SKM-1 treated with dmso at 0.1 percent for 144 hours (cell line): ENCODE measurements around the gene SOCS7.

Experiments
- DNase-seq: peaks from one replicate; lab custom pipeline; 2025; ENCODE audit not compliant: unreplicated experiment; lab: John Stamatoyannopoulos, UW

The SOCS7 gene, protein sequence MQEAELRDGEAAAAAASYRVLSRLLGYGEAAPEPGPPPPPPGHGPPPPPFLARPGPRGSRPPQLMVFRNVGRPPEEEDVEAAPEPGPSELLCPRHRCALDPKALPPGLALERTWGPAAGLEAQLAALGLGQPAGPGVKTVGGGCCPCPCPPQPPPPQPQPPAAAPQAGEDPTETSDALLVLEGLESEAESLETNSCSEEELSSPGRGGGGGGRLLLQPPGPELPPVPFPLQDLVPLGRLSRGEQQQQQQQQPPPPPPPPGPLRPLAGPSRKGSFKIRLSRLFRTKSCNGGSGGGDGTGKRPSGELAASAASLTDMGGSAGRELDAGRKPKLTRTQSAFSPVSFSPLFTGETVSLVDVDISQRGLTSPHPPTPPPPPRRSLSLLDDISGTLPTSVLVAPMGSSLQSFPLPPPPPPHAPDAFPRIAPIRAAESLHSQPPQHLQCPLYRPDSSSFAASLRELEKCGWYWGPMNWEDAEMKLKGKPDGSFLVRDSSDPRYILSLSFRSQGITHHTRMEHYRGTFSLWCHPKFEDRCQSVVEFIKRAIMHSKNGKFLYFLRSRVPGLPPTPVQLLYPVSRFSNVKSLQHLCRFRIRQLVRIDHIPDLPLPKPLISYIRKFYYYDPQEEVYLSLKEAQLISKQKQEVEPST

DNA sequence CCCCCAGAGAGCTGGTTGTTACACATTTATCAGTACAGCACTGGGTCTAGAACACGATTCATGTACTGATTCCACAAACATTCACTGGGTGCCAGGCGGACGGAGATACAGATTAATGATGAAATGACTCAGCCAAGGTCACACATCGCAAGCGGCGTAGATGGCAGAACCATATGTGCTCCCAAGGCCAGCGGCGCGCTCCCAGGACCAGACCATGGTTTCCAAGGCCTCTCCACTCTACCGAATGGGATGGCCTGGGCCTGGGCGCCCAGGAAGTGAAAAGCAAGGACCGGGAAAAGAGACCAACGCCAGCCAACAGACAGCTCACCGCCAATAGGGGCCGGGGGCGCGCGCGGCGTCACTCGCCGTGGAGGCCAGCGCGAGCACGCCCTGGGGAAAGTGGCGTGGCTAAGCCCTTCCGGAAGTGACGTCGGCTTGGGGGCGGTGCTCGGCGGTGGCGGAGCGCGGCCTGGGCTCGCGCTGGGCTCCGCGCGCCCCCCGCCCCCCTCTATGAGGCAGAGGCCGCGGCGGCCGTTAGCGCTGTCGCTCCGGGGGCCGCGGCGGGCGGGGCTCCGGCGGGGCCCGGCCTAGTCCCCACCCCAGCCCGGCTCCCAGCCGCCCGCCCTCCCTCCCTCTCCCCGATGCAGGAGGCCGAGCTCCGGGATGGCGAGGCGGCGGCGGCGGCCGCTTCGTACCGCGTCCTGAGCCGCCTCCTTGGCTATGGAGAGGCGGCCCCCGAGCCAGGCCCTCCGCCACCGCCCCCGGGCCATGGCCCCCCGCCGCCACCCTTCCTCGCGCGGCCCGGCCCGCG lies at the start of gene SOCS7:
SOCS7 (plus strand) TSS at position 433 of the 811 bp plus-strand sequence; CDS start at position 642, 209 bp downstream.
- peak; percentile 81 for DNase-seq

DNA sequence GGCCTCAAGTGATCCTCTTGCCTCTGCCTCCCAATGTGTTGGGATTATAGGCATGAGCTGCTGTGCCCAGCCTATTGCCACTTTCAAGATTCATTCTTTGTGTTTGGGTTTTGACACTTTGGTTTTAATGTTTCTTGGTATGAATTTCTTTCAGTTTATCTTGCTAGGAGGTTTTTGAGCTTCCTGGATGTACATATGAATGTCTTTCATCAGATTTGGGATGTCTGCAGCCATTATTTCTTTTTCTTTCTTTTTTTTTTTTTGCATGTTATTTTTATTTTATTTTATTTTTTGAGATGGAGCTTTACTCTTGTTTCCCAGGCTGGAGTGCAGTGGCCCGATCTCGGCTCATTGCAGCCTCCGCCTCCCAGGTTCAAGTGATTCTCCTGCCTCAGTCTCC lies 36.1 kb upstream of the SOCS7 start:
- DNase-seq = no peak

DNA sequence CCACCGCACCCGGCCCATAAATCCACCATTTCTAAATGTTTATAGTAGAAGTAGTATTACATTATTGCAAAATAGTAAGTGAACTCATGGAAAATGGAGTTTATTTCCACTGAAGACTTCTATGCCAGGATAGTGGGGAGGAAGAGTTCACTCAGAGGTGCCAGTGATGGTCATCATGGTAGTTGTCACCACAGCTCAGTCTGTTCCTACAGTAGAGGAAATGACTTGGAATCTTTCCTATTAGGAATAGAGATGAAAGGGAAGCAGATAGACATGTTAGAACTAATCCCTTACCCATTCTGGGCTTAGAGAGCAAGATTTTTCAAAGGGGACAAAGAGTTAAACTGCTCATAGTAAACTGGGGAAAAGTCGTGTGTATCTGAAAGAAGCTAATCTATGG lies 34.6 kb upstream of the SOCS7 start:
- DNase-seq = no peak

DNA sequence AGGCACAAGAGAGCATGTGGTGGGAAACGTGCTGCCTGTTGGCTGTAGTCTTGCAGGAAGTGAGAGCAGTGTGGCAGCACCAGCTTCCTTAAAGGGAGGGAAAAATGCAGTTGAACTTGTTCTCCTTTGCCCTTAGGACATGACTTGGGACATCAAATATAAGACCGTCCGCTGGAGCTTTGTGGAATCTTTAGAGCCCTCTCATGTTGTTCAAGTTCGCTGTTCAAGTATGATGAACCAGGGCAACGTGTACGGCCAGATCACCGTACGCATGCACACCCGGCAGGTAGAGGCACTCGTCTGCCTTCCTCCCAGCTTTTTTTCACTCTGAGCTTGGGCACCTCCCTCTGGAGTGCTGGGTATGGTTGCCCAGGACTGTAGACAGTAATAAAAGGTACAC lies 31.2 kb upstream of the SOCS7 start:
- no peak for DNase-seq

DNA sequence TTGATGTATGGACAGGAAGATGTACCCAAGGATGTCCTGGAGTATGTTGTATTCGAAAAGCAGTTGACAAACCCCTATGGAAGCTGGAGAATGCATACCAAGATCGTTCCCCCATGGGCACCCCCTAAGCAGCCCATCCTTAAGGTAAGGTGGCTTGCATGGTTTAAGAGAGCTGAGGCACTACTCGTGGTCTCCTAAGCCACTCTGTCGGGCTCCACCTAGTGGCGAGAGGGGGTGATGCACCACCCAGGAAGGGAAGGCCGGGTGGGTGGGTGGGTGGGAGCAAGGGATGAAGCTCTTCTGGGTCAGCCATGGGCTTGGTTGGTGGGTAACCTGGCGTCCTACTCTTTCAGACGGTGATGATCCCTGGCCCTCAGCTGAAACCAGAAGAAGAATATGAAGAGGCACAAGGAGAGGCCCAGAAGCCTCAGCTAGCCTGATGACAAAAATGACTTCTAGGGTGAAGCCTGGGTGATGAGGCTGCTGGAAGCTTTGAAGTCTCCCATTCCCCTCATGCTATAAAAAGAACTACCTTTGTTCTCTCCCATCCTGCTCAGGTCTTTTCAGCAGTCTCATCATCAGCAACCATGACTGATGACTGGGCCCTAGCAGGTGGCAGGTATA lies 29.4 kb upstream of the SOCS7 start:
- no peak for DNase-seq

DNA sequence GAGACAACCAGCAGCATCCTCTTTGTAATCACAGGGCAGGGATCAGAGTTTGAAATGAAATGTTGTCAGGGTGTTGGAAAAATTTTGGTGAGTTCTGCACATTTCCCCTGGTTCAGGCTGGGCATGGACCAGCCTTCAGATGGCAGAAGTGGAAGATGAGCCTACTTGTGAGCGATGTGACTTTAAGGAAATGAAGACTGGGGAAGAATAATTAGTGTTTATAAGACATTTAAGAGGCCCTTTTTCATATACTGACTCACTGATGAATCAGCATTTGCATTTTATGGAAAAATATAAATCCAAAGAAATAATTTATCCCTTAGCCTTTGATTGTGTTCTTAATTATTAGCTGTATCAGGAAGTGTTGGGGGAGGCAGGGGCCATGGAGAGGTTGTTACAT lies 28.7 kb upstream of the SOCS7 start:
- DNase-seq = no peak

DNA sequence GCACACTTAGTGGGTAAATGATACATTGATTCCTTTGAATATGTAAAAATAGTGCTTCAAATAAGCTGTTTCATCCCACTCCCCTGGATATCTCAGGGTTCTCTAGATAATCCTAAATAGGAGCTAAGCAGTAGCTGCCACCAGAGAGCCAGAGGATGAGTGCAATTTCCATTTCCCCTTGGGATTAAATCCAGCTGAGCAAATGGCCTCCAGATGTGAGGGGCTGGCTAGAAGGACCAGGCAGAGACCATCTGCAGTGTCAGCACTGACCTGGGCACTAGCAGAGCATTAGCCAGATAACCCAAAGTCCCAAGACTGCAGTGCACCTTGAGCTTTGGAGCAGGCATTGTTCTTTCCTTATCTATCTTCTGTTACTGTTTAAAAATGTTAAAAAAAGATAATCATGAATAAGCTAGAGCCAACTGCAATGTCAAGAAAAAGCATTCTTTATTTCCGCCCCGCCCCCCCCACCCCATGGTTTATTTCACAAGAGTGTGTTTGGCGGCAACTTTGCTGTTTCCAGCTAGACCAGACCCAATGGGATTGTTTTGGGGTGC lies 27.4 kb upstream of the SOCS7 start:
- DNase-seq = no peak

DNA sequence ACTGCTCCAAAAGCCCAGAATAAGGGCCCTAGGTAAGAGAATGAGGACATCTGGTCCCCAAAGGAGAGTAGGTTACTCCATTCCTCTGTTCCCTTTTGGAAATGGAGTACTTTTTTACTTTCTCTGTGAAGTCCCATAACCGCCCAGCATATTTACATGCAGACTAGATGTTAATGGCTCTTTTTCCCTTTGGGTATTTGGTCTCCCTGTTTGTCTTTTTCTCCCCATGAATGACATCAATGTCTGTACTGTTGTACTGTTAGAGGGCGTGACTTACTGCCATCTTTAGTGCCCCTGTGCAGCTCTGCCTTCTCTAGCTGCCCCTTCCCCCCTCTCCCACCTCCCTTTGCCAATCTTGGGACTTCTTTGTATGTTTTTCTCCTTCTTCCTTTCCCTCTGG lies 26.9 kb upstream of the SOCS7 start:
- no peak for DNase-seq

DNA sequence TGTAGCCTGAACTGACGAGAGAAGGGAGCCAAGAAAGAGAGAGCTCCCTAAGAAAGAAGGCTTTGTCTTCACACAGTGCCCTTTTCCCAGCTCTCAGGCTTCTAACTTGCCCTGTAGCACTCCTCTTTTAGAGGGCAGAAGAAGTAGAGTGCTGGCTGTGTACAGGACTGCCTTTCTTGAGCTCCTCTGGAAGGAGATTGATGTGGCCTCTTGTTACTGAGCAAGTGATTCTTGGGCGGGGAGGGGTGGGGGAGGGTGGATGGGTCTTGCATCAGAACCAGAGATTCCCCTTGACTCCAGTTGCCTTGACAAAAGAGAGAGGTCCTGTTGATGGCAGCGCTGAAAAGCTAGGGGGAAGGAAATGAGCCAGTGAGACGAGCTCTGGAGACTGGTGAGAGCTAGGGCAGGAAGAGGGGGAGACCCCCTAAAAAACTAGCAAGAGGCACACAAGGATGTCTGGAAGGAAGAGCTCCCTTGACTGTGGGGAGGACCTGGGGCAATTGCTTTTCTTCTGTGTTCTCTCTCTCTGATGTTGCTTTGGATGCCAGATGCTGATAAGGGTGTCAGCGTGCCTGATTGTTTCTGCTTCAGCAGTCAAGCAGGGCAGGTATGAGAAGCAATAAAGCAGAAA lies 26.3 kb upstream of the SOCS7 start:
- no peak for DNase-seq

DNA sequence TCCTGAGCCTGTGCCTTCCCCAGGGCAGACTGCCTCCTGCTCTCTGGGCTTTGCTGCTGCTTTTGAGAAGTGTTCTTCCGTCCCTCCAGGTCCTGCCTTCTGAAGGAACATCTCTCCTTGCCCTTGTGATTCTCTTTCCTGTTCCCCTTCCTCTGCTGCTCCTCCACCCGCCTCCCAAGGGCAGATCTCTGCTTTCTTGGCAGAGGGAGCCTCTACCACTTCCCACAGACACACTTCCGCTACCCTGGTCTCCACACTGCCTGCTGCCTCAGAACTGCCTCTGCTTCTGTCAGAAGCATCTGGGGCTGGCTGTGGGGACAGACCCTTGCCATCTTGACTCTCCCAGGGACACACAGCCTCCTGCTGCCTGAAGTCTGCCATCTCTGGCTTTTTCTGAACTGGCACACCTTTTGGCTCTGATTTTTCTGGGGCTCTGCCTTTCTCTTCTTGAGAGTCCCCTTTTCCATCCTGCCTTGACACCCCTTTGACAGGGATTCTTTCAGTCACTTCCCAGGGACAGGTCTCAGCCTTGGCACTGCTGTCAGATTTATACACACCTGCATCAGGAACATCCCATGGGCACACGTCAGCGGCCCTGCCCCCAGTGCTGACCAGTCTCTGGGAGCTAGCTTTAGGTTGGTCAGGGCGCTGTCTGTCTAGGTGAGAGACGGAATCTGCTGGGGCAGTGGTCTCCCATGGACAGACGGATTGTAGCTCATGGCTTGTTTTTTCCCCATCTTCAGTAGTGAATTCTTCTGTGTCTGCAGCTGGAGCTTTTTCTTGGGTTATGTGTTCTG lies 24.4 kb upstream of the SOCS7 start:
- DNase-seq = peak; percentile 35

DNA sequence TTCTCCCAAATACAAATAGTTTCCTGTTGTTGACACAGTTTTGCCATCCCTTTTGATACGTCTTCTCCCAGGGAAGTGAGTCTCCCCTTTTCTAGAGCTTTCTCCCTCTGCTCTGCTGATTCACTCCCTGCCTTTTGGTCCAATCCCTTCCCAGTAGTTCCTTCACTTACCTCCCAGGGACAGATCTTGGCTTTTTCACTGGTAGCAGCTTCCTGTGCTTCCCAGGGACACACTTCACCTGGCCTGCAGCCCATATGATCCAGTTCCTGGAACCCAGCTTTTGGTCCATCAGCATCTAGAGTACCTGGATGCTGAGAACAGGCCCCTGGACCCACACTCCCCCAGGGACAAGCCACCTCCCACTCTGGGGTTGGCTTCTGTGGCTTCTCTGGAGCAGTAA lies 23.7 kb upstream of the SOCS7 start:
- no peak for DNase-seq

DNA sequence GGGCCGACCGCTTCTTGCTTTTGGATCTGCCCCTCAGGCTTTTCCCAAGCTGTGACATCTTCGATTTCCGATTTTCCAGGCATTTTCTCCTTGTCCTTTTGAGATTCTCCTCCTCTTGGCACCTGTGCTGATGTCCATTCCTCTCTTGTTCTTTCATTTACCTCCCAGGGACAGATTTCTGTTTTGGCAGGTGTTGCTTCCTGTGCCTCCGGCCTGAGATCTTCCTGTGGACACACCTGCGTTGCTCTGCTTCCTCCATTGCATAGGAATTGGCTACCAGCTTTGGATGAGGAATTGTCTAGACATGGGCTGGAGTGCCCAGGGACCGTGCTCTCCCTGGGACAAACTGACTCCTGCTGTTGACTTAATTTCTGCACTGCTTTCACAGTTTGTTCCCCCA lies 23.0 kb upstream of the SOCS7 start:
- no peak for DNase-seq

DNA sequence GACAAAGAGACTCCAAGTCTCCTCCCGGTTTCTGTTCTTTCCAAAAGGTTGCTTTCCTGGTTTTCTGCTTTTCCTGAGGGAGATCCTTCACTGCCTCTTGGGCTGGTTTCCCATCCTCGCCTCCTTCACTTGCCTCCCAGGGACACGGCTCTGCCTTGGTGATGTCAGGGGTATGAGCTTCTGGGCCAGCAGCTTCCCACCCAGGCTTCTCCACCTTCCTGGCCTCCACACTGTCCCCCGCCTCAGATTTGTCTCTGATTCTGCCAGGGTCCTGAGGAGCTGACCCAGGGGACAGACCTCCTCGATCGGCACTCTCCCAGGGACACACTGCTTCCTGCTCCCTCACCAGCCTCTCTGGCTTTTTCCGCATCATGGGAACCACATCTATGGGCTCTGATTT lies 22.4 kb upstream of the SOCS7 start:
- DNase-seq = no peak

DNA sequence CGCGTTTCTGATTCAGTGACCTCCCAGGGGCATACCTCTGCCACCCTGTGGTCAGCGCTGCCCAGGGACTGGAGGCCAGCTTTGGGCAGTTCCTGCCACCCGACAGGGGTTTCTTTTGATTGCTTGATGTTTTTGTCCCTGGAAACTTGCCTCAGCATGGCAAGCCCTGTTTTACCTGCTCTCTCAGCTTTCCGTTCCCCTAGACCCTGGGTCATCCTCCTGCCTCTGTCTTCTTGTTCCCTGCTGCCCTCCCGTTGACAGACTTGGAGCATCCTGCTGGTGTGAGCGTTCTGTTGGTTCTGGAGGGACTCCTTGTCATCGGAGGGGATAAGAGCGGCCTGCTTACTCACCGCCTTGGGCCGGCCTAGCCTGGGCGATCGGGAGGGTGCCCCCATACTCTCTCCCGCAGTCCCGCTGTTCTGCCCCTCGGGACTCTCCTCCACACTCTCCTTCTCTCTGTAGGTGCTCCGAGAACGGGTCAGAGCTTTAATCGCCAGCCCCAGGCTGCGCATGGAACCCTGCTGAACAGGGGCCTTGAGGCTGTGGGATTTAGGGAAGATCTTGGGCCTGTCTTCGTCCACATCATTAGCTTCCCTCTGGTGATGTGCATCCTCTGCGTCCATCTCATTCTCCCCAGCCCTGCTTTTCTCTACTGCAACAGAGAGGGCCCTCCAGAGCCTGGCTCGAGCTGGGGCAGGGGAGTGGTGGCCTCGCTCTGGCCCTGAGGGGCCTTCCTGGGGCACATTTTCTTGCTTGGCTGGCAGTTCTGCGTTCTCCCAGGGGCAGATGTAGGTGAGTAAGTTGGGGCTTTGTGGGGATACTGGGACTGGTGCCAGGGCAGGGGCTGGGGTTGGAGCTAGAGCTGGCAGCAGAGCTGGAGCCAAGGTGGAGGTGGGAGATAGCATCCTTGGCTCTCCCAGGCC lies 21.6 kb upstream of the SOCS7 start:
- no peak for DNase-seq

DNA sequence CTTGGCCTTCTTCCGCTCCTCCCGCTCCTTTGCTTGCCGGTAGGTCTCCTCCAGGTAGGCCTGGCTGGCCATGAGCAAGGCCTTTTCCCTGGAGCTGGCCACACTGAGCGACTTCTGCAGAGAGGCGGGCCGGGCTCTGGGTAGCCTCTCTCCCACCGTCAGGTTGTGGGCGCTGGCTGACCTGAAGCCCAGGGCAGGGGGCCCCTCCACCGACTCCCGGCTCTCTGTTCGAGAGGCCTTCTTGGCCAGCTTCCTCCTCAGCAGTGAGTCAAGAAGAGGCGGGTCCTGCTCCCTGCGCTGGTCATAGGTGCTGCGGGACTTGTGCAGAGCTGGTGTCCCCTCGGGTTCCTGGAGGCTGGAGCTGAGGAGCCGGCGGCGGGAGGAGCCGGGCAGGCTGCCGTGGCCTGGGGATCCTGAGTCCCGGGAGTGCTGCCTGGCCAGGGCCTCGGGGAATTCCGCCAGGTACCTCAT lies 20.7 kb upstream of the SOCS7 start:
- DNase-seq = no peak

DNA sequence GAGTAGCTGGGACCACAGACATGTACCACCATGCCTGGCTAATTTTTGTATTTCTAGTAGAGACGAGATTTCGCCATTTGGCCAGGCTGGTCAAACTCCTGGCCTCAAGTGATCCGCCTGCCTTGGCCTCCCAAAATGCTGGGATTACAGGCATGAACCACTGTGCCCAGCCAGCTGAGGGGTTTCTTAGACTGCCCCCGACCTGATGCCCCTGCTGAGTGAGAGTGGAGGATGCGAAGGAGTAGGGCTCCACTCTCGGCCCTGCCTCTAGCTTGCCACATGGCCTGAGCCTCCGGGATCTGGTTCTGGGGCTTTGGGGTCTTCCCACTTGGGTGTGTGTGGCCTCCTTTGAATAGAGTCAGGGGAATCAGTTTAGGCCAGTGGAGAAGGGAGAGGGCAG lies 18.9 kb upstream of the SOCS7 start:
- no peak for DNase-seq

DNA sequence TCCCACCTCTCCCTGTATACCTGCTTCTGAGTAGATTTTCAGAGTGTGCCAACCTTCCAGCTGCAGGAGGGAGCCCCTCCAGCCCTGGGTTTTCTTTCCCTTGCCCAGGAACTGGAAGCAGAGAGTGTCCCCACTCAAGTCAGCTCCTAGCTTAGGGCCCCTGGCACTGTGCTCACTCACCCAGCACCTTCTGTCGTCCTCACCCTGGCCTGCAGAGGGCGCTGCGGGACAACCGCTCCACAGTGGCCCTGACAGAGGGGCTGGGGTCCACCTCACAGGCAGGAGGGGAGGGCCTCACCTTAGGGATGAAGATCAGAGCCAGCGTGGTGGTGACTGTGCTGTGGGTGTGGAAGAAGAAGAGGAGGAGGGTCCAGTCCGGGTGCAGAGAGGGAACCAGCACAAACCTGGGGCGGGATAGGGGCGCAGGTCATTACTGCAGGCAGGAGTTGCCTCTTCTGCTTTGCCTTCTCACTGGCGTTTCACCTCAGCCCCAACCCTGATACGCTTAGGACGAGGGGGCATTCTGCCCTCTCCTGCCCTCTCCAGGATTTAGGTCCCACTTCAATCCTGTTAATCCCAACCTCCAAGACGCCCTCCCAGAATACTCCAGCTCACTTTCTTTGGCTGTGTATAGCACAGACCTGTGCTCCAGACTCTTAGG lies 17.9 kb upstream of the SOCS7 start:
- DNase-seq = no peak
